Endothelial cell of umbilical vein (primary cell): ENCODE measurements around the gene OTUB1. TPM values are rescaled to one million over a fixed set of nuclear protein-coding genes. Genes with fewer than 3 reads are reported as not detected.

Source experiments
- BruUV-seq: library from RNA; stranded (reverse); fragments of 400-500 nt; replicated peaks from 2 replicates; lab custom pipeline; 2021; lab: Mats Ljungman, UMichigan
- CTCF ChIA-PET: fragments of 300-600, 350-600 bp; sonication (Branson Sonifier 250); formaldehyde crosslinking; loops from one replicate; lab custom pipeline; 2021; ENCODE audit warnings: antibody characterized with exemption, inconsistent platforms; lab: Charles Lee
- POLR2A ChIA-PET: fragments of 300-600, 350-600 bp; sonication (Branson Sonifier 250); formaldehyde crosslinking; loops from one replicate; lab custom pipeline; 2021; ENCODE audit warnings: antibody characterized with exemption, inconsistent platforms; lab: Charles Lee
- DNase-seq: peaks from one replicate; pipeline ENCODE4 v3.0.0-alpha.2; 2011; ENCODE audit warnings: low read depth, low spot score
- FAIRE-seq: peaks from 2 replicates; lab custom pipeline; 2011; peaks lifted over from hg19 to GRCh38; lab: Jason Lieb, UNC
- H2AFZ ChIP-seq: 2 replicates; pipeline ENCODE4 v1.6.0; 2012; ENCODE audit warnings: low read depth, low read length, control low read depth, inconsistent platforms
- H3K27ac ChIP-seq: 2 replicates; pipeline ENCODE4 v1.5.1; 2011; ENCODE audit warnings: low read depth, mild to moderate bottlenecking, control low read depth, low read length, moderate library complexity; ENCODE audit not compliant: insufficient read depth
- H3K27me3 ChIP-seq, 2 experiments: 2 replicates each; pipeline versions ENCODE4 v1.6.0 to v1.6.1; 2011; ENCODE audit warnings: low read length in 2 of 2, mixed read lengths in 1 of 2; ENCODE audit not compliant: control insufficient read depth in 2 of 2, insufficient read depth in 2 of 2
- H3K36me3 ChIP-seq, 2 experiments: 2 replicates in 1 of 2; 3 replicates in 1 of 2; pipeline ENCODE4 v1.5.1; 2011; ENCODE audit warnings: low read length in 2 of 2, mild to moderate bottlenecking in 1 of 2, moderate library complexity in 1 of 2; ENCODE audit not compliant: control insufficient read depth in 2 of 2, insufficient read depth in 2 of 2; ENCODE audit errors: extremely low read depth in 1 of 2
- H3K4me1 ChIP-seq: 3 replicates; pipeline ENCODE4 v1.5.1; 2011; ENCODE audit warnings: mild to moderate bottlenecking, low read length; ENCODE audit not compliant: control insufficient read depth, insufficient read depth; ENCODE audit errors: extremely low read depth
- H3K4me2 ChIP-seq: 2 replicates; pipeline ENCODE4 v1.6.1; 2011; ENCODE audit warnings: low read length, control low read depth, mixed read lengths; ENCODE audit not compliant: insufficient read depth
- H3K4me3 ChIP-seq, 3 experiments: fragments of 200-600 bp in 1 of 3; sonication (generic), shearing (Covaris generic) in 1 of 3; replicated peaks in 1 of 3; 2 replicates each; pipeline ENCODE4 v1.5.1; 2011 to 2016; ENCODE audit warnings: control low read depth in 3 of 3, low read length in 3 of 3, mild to moderate bottlenecking in 2 of 3, inconsistent platforms in 1 of 3, low read depth in 1 of 3, moderate library complexity in 1 of 3; ENCODE audit not compliant: insufficient read depth in 1 of 3
- H3K79me2 ChIP-seq: 2 replicates; pipeline ENCODE4 v1.6.0; 2012; ENCODE audit warnings: low read length, inconsistent platforms; ENCODE audit not compliant: control insufficient read depth, insufficient read depth
- H3K9ac ChIP-seq: replicated peaks from 2 replicates; pipeline ENCODE3; 2011; ENCODE audit warnings: low read length, control low read depth; ENCODE audit not compliant: insufficient read depth; ENCODE audit errors: extremely low read depth
- H3K9me1 ChIP-seq: replicated peaks from 3 replicates; pipeline ENCODE4 v1.6.0; 2011; ENCODE audit warnings: mild to moderate bottlenecking, low read length; ENCODE audit not compliant: control insufficient read depth, insufficient read depth; ENCODE audit errors: extremely low read depth
- H3K9me3 ChIP-seq: replicated peaks from 2 replicates; pipeline ENCODE4 v1.5.1; 2012; ENCODE audit warnings: low read length, inconsistent platforms; ENCODE audit not compliant: control insufficient read depth, insufficient read depth
- H4K20me1 ChIP-seq: replicated peaks from 2 replicates; pipeline ENCODE3; 2011; ENCODE audit warnings: mild to moderate bottlenecking, low read length; ENCODE audit not compliant: control insufficient read depth, insufficient read depth; ENCODE audit errors: extremely low read depth
- CTCF ChIP-seq, 2 donors: IDR thresholded peaks; 1 replicate in 1 of 2; 2 replicates in 1 of 2; pipeline ENCODE4 v1.5.1; 2011; ENCODE audit warnings: low read length in 2 of 2, mild to moderate bottlenecking in 2 of 2, moderate library complexity in 2 of 2, control low read depth in 1 of 2, inconsistent platforms in 1 of 2, low read depth in 1 of 2; ENCODE audit not compliant: insufficient read depth in 1 of 2; ENCODE audit errors: extremely low read depth in 1 of 2
- EZH2 ChIP-seq: IDR thresholded peaks from 2 replicates; pipeline ENCODE4 v1.6.1; 2012; ENCODE audit warnings: borderline replicate concordance, low read depth, mild to moderate bottlenecking, moderate library complexity, low read length, inconsistent platforms; ENCODE audit not compliant: severe bottlenecking
- FOS ChIP-seq: IDR thresholded peaks from 2 replicates; pipeline ENCODE4 v1.6.1; 2011; ENCODE audit warnings: mild to moderate bottlenecking, low read length, moderate library complexity, borderline replicate concordance; ENCODE audit not compliant: insufficient read depth
- GATA2 ChIP-seq: IDR thresholded peaks from 2 replicates; pipeline ENCODE4 v1.7.0; 2011; ENCODE audit warnings: low read depth, mild to moderate bottlenecking, moderate library complexity, mixed read lengths, low read length; ENCODE audit not compliant: insufficient read length, insufficient read depth
- JUN ChIP-seq: IDR thresholded peaks from 2 replicates; pipeline ENCODE4 v1.6.1; 2011; ENCODE audit warnings: borderline replicate concordance, low read depth; ENCODE audit not compliant: insufficient read length, insufficient read depth
- MAX ChIP-seq: IDR thresholded peaks from 2 replicates; pipeline ENCODE4 v1.6.1; 2011; ENCODE audit not compliant: insufficient read depth, insufficient read length
- MYC ChIP-seq: IDR thresholded peaks from one replicate; pipeline ENCODE4 v1.6.1; 2011; ENCODE audit warnings: mild to moderate bottlenecking, low read depth, low read length
- POLR2A ChIP-seq: IDR thresholded peaks from 2 replicates; pipeline ENCODE4 v1.6.1; 2012; ENCODE audit warnings: low read depth, mild to moderate bottlenecking, control low read depth, low read length
- POLR2AphosphoS5 ChIP-seq: IDR thresholded peaks from 2 replicates; pipeline ENCODE4 v1.6.1; 2012; ENCODE audit warnings: low read depth, mild to moderate bottlenecking, control low read depth, low read length, moderate library complexity; ENCODE audit not compliant: insufficient read depth
- dilution Hi-C: fragments of 300-500 bp; cut with MboI; formaldehyde crosslinking; loops from one replicate; pipeline ENCODE4 v1.15.0; 2019; ENCODE audit warnings: low sequenced_read_pairs; ENCODE audit not compliant: extremely low pct_ligation_motif_present
- intact Hi-C: fragments of 100-400 bp; cut with micrococcal nuclease; formaldehyde crosslinking; loops from one replicate; pipeline ENCODE4 v1.10.0; 2022
- polyA plus RNA-seq, 4 experiments: library from polyadenylated mRNA; depleted of rRNA in 3 of 4; stranded (reverse) in 3 of 4; unstranded in 1 of 4; fragments of >200 nt; gene quantifications; 2 replicates each; pipeline versions ENCODE4 v1.2.1 to v1.2.3, GENCODE V29; 2011 to 2012; ENCODE audit warnings: missing spikeins in 1 of 4
- total RNA-seq: library from RNA; stranded (reverse); gene quantifications from 2 replicates; pipeline ENCODE4 v1.2.3, GENCODE V29; 2021

The OTUB1 gene
- total and polyA plus RNA-seq, 2 donors (not counting 3 experiments of a cell fraction or from before 2014, with no cell fraction given), result 81.9 to 256 TPM

- Histone ChIP-seq H3K9me1 (no peaks in the 10 kb centered on the region), H3K9me3 (no peaks in the 10 kb centered on the region), H4K20me1 (no peaks in the 10 kb centered on the region), H3K27me3 (no peaks in the 10 kb centered on the region), H3K4me1 (peaks cover 34% of the 10 kb centered on the region), H3K4me3 (peak overlapping the region in 1 of 3 experiments; percentile 11), H3K4me2 (peak overlapping the region; percentile 32), H3K36me3 (peaks cover 0 to 21% of the 10 kb centered on the region in 2 experiments), H2AFZ (no peak overlapping the region), H3K27ac (no peak overlapping the region), H3K79me2 (no peaks in the 10 kb centered on the region), H3K9ac (no peak overlapping the region)
- intact Hi-C loops, result loop anchor here (1.0 to 2.0 kb wide), 2 partner anchors 147 to 240 kb away; partner anchors contain the start of gene FKBP2
- TF ChIP-seq JUN (no peak), POLR2AphosphoS5 (peak; percentile 39)
- FAIRE-seq, result no peak
- dilution Hi-C loops, result no loop called here
- no TSS peak for BruUV-seq
- no peak for DNase-seq
- ChIA-PET POLR2A (interaction anchor here (0.8 to 1.1 kb wide), 2 partner anchors 184 to 331 kb away, joined by 3 read pairs; partner anchors contain the start of gene STIP1), CTCF (interaction anchor here (0.9 to 4.9 kb wide), 31 partner anchors 10 to 354 kb away, joined by 3 to 162 read pairs (median 5); partner anchors contain the start of genes COX8A, ESRRA, MACROD1 and STIP1)
These were observed 14.7 kb downstream of the OTUB1 start for GRCh38 chr11:64000740-64001483.

DNA sequence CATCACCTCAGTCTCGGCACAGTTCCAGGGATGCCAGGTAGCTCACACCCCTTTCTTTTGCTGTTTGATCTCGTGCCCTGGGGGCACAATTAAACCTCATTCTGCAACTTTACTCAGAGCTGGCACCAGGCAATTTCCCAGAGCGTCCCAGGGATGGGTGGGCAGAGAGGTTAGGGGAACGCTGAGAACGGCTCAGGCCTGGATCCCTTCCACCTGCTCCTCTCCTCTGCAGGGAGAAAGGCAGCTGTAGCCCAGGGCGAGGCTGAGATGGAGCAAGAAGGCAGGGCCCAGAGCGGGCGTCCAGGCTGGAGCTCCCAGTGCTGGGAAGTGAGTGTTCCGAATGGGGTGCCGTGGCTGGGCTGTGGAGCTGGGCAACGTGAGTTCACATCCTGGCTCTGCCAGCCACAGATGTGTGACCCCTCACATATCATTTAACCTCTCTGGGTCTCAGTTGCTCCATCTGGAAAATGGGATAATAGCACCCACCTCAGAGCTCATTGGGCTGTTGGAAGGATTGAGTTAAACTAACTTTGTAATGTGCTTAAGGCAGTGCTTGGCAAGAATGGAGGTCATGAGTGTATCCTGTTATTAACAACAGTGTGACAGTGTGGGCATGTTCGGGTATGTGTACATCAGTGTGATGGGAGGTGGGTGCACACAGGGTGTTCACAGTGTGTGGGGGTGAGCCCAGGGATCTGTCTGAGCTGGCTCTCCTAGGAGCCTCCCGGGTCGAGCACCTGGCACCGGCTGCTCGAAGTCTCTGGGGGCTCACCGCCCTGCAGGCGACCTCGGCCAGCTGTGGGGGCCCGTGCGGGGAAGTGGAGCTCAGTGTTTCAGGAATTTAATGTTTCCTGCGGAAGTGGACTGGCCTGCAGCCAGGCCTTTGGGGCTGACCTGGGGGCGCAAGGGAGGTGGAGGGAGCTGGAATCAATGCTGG, 15.5 kb downstream of the OTUB1 start:
- Histone ChIP-seq H3K27ac (no peak overlapping the region), H3K79me2 (no peaks in the 10 kb centered on the region), H3K4me3 (no peak overlapping the region), H3K9me1 (no peaks in the 10 kb centered on the region), H3K4me1 (peaks cover 34% of the 10 kb centered on the region), H3K27me3 (no peaks in the 10 kb centered on the region), H3K36me3 (peaks cover 0 to 13% of the 10 kb centered on the region in 2 experiments), H3K4me2 (peak overlapping the region; percentile 8), H3K9me3 (no peaks in the 10 kb centered on the region), H3K9ac (no peak overlapping the region), H2AFZ (no peak overlapping the region), H4K20me1 (no peaks in the 10 kb centered on the region)
- dilution Hi-C loops (no loop called here), intact Hi-C loops (loop anchor here (2.0 kb wide), 1 partner anchor 239 kb away; the partner anchor contains the start of gene FKBP2)
- FAIRE-seq, result peak; percentile 84
- TF ChIP-seq POLR2A (peak; percentile 44), POLR2AphosphoS5 (peak; percentile 95), GATA2 (no peak), MAX (no peak), EZH2 (no peak), JUN (no peak), MYC (no peak), CTCF (IDR thresholded peaks at IDR 0.05; ENCODE audit: extremely low read depth in 1 of 2, insufficient read depth in 1 of 2, low read depth in 1 of 2, low read length in 2 of 2) (no peak), FOS (no peak)
- CTCF ChIA-PET, result interaction anchor here (0.9 to 4.9 kb wide), 23 partner anchors 11 to 353 kb away, joined by 3 to 162 read pairs (median 5); partner anchors contain the start of genes ESRRA, MACROD1, MARK2 and PRDX5
- POLR2A ChIA-PET, result interaction anchor here (0.8 kb wide), 1 partner anchor 330 kb away, joined by 3 read pairs; no protein-coding TSS in a partner anchor
- peak; percentile 71 for DNase-seq
- BruUV-seq, result no TSS peak
